NK-92 treated with Interleukin-12 subunit alpha and Interleukin-12 subunit beta, amount 100 ng/mL, for 24 hours (cell line): ENCODE results near the gene HDAC4.

Source experiments
- DNase-seq: peaks from one replicate; lab custom pipeline; 2025; lab: John Stamatoyannopoulos, UW

Gene HDAC4

GRCh38 chr2:239122421-239123110 is 278.3 kb downstream of the HDAC4 start:
- DNase-seq: no peak

GRCh38 chr2:239121600-239122012 is 279.2 kb downstream of the HDAC4 start:
- DNase-seq: no peak

- no peak for DNase-seq
Observed at GRCh38 chr2:239120664-239121063, 280.2 kb downstream of the HDAC4 start.

- no peak for DNase-seq
Observed at GRCh38 chr2:239119346-239120126, 281.3 kb downstream of the HDAC4 start.

- DNase-seq: no peak
Observed at GRCh38 chr2:239118675-239119211, 282.1 kb downstream of the HDAC4 start.

- DNase-seq: no peak
Observed at GRCh38 chr2:239118264-239118663, 282.6 kb downstream of the HDAC4 start.

GRCh38 chr2:239117831-239118230 is 283.0 kb downstream of the HDAC4 start:
- DNase-seq: no peak

GRCh38 chr2:239116456-239117246 is 284.2 kb downstream of the HDAC4 start:
- DNase-seq: no peak

GRCh38 chr2:239115616-239116015 is 285.2 kb downstream of the HDAC4 start:
- DNase-seq: no peak

GRCh38 chr2:239114616-239115265 is 286.1 kb downstream of the HDAC4 start:
- DNase-seq: no peak

GRCh38 chr2:239114119-239114581 is 286.7 kb downstream of the HDAC4 start:
- DNase-seq: no peak

- no peak for DNase-seq
Observed at GRCh38 chr2:239113615-239114014, 287.2 kb downstream of the HDAC4 start.

GRCh38 chr2:239113171-239113570 is 287.6 kb downstream of the HDAC4 start:
- no peak for DNase-seq

GRCh38 chr2:239112127-239112774 is 288.6 kb downstream of the HDAC4 start:
- DNase-seq: no peak

- no peak for DNase-seq
Observed at GRCh38 chr2:239111401-239112100, 289.3 kb downstream of the HDAC4 start.

GRCh38 chr2:239110595-239111048 is 290.2 kb downstream of the HDAC4 start:
- DNase-seq: no peak

- DNase-seq: no peak
Observed at GRCh38 chr2:239109928-239110545, 290.8 kb downstream of the HDAC4 start.

- DNase-seq: no peak
Observed at GRCh38 chr2:239109041-239109927, 291.5 kb downstream of the HDAC4 start.

GRCh38 chr2:239108459-239108858 is 292.4 kb downstream of the HDAC4 start:
- no peak for DNase-seq
